Small intestine (tissue), 7 donors: Measurements from ENCODE around the gene SPAG16. TPM values are rescaled to one million over a fixed set of nuclear protein-coding genes. Genes with fewer than 3 reads are reported as not detected.

ENCODE experiments used
- DNase-seq, 2 donors: peaks; one replicate each; pipeline versions ENCODE4 v3.0.0 to v3.0.0-alpha.2; 2013
- FAIRE-seq: peaks from 2 replicates; lab custom pipeline; 2012; peaks lifted over from hg19 to GRCh38; lab: Jason Lieb, UNC
- H3K27ac ChIP-seq, 3 donors: one replicate each; pipeline ENCODE4 v1.5.1; 2013; ENCODE audit warnings: low read length in 2 of 3, mild to moderate bottlenecking in 2 of 3, control low read depth in 1 of 3, inconsistent platforms in 1 of 3, low read depth in 1 of 3, moderate library complexity in 1 of 3
- H3K27me3 ChIP-seq, 3 donors: one replicate each; pipeline ENCODE4 v1.6.1; 2013; ENCODE audit warnings: low read length in 3 of 3, inconsistent platforms in 1 of 3; ENCODE audit not compliant: control insufficient read depth in 3 of 3, insufficient read depth in 3 of 3
- H3K36me3 ChIP-seq, 3 donors: one replicate each; pipeline ENCODE4 v1.6.1; 2013; ENCODE audit warnings: low read length in 3 of 3, inconsistent platforms in 1 of 3, low read depth in 1 of 3, mild to moderate bottlenecking in 1 of 3, moderate library complexity in 1 of 3; ENCODE audit not compliant: control insufficient read depth in 3 of 3, insufficient read depth in 2 of 3
- H3K4me1 ChIP-seq, 3 donors: one replicate each; pipeline ENCODE4 v1.6.1; 2013; ENCODE audit warnings: low read length in 2 of 3, inconsistent platforms in 1 of 3, low read depth in 1 of 3, mild to moderate bottlenecking in 1 of 3, moderate library complexity in 1 of 3; ENCODE audit not compliant: control insufficient read depth in 3 of 3, insufficient read depth in 2 of 3
- H3K4me3 ChIP-seq, 3 donors: one replicate each; pipeline ENCODE4 v1.5.1; 2013; ENCODE audit warnings: low read length in 3 of 3, control low read depth in 1 of 3, inconsistent platforms in 1 of 3, low read depth in 1 of 3, mild to moderate bottlenecking in 1 of 3, moderate library complexity in 1 of 3
- H3K9me3 ChIP-seq, 2 donors: one replicate each; pipeline ENCODE4 v1.6.1; 2013; ENCODE audit warnings: low read depth in 1 of 2, low read length in 1 of 2; ENCODE audit not compliant: control insufficient read depth in 2 of 2, insufficient read depth in 1 of 2
- WGBS, 3 donors: extraction: QIAGEN DNeasy Blood & Tissue Kit; methylation state at CpG; one replicate each; pipeline ENCODE4 v1.1.7; 2013; 5-methylcytosine and 5-hydroxymethylcytosine counted together
- polyA plus RNA-seq, 4 donors: library from polyadenylated mRNA; stranded (reverse) in 3 of 4; unstranded in 1 of 4; fragments of 200-250 nt in 3 of 4; fragments of 120-200 nt in 1 of 4; gene quantifications; one replicate each; pipeline versions ENCODE4 v1.2.1 to v1.2.3, GENCODE V29; 2013
- donor health status: healthy with polysubstance abuse.
- donor health status: control.
- donor health status: control.
- donor health status: Bipolar disorder and iron deficiency.
- donor health status: healthy.

Gene SPAG16
- polyA plus RNA-seq, 4 donors: 15.4 to 52.5 (median 18.9) TPM

DNA sequence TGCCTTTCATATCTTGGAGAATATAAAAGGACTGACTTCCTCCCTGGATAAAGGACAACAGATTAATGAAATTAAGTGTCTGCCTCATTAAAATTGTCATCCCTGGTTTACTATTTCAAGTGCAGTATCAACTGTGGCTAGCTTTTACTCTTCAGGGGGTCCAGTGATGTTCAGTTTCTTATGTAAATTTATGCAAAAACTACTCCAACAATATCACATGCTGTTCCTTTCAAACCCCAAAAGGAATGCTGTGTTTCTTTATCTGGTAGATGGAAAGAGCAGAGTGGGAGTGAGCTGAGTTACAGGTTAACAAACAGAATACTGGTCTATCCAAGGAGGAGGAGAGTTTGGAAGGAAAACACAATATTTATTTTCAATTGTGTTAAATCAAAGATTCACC lies 842.9 kb downstream of the SPAG16 start:
- no peak for FAIRE-seq
- H3K4me3 ChIP-seq: no peak overlapping the region

DNA sequence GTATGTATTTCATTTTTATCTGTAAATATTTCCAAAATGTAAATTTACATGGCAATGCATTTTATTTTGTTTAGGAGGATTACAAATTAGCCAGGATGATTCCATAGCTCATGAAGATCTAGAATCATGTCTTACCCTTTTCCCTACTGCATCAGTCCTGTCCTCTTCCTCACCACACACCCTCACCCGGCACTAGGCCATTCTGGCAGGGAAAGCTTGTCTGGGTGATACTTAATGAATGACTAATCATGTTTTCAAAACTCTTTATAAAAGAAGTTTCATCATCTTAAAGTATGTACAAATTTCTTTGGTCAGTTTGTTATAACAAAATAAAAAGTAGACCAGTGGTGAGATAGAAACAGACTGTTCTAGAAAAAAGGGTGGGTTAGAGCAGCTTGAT lies 843.3 kb downstream of the SPAG16 start:
- FAIRE-seq (no peak), DNase-seq (no peak)
- Histone ChIP-seq H3K36me3 (no peaks in the 10 kb centered on the region), H3K9me3 (no peaks in the 10 kb centered on the region), H3K4me3 (no peak overlapping the region), H3K4me1 (no peaks in the 10 kb centered on the region), H3K27me3 (no peaks in the 10 kb centered on the region), H3K27ac (no peak overlapping the region)
- 53 to 76% (median 69%) methylated on average over 1 of the region's 1 CpG for WGBS, 3 donors

More for the DNA sequence above, 842.9 kb downstream of the SPAG16 start:
- Histone ChIP-seq H3K4me1 (no peaks in the 10 kb centered on the region), H3K27ac (no peak overlapping the region), H3K36me3 (no peaks in the 10 kb centered on the region), H3K27me3 (no peaks in the 10 kb centered on the region), H3K9me3 (no peaks in the 10 kb centered on the region)
- DNase-seq: no peak

DNA sequence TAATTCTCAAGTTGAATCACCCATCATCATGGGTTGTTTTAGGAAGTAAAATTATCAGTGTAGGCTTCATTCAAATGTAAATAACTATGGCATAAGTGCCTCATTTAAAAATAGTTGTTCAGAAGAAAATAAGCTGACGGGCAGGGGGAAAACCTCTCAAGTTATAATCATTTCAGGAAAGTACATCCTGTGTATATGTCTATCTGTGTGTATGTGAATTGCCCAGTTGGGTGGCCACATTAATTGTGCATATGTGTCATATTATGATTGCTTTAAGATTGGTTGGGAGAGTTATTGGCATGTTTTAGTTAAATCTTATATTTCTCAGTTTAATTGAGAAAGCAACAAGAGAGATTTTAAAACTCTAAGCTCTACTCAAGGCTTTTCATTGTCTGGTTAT lies 843.8 kb downstream of the SPAG16 start:
- H3K4me3 ChIP-seq: no peak overlapping the region
- no peaks in the 10 kb centered on the region for H3K27me3 ChIP-seq
- FAIRE-seq: no peak
- no peaks in the 10 kb centered on the region for H3K9me3 ChIP-seq
- H3K36me3 ChIP-seq: no peaks in the 10 kb centered on the region
- H3K4me1 ChIP-seq: no peaks in the 10 kb centered on the region
- no peak overlapping the region for H3K27ac ChIP-seq
- DNase-seq: no peak
- 60 to 94% (median 67%) methylated on average over 1 of the region's 1 CpG for WGBS, 3 donors

DNA sequence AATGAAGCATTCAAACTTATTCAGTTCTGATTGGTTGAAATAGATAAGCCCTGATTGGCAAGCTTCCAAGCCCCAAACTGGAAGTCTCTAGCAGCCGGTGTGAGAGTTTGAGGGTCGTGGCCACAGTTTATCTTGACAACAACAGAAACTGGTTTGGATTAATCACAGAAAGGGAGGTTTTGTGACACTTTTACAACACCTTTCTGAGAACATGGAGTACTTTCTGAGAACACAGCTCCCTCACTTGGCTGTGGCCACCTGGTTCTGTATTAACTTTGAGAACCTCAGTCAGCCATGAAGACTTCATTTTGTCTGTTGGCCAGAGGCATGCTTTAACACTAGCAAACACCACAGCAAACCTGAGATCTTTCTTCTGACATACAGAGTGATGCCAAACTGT lies 845.9 kb downstream of the SPAG16 start:
- Histone ChIP-seq H3K36me3 (no peaks in the 10 kb centered on the region), H3K27me3 (no peaks in the 10 kb centered on the region), H3K4me3 (no peak overlapping the region), H3K9me3 (no peaks in the 10 kb centered on the region), H3K4me1 (no peaks in the 10 kb centered on the region), H3K27ac (no peak overlapping the region)
- DNase-seq (no peak), FAIRE-seq (no peak)
- WGBS, 3 donors: 14 to 25% (median 16%) methylated on average over 2 of the region's 2 CpGs

DNA sequence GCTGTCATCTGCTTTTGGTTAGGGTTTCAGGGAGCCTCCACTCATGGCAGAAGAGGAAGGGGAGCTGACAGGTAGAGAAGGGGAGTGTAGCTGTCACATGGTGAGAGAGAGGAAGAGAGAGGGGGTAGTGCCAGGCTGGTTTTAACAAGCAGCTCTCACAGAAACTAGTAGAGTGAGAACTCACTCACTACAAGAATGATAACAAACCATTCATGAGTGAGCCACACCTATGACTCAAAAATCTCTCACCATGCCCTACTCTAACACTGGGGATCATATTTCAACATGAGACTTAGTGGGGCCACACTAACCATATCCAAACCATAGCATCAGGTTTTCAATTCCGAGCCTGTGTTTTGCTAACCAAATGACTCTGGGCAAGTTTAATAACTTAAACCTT lies 851.7 kb downstream of the SPAG16 start:
- DNase-seq (no peak), FAIRE-seq (no peak)

DNA sequence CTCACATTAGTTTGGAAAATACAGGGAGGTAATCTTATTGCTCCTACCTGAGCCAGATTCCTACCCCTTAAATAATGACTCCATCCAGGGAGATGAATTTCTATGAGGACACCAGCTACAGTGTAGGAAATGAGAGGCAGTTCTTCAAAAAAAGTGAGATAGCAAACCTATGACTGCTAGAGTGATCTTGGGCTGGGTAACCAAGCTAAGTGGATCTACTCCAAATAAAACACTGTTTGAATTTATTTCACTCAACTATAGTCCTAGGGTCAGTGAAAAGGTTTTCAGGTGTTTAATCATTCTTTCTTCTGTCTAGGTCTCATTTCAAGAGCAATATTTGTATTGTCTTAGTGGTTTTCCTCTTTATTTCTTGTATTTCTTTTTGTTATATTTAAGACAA lies 854.5 kb downstream of the SPAG16 start:
- Histone ChIP-seq H3K9me3 (no peaks in the 10 kb centered on the region), H3K4me3 (no peak overlapping the region), H3K27ac (no peak overlapping the region), H3K27me3 (no peaks in the 10 kb centered on the region), H3K4me1 (peaks cover 0 to 2% (median 0%) of the 10 kb centered on the region in 3 donors), H3K36me3 (no peaks in the 10 kb centered on the region)
- FAIRE-seq: no peak
- DNase-seq: no peak

More for the DNA sequence above, 851.7 kb downstream of the SPAG16 start:
- no peak overlapping the region for H3K27ac ChIP-seq
- H3K4me1 ChIP-seq: peaks cover 0 to 2% (median 0%) of the 10 kb centered on the region in 3 donors
- H3K27me3 ChIP-seq: no peaks in the 10 kb centered on the region
- H3K36me3 ChIP-seq: no peaks in the 10 kb centered on the region
- no peak overlapping the region for H3K4me3 ChIP-seq
- H3K9me3 ChIP-seq: no peaks in the 10 kb centered on the region
- WGBS, 3 donors: 79 to 86% (median 85%) methylated on average over 1 of the region's 1 CpG

DNA sequence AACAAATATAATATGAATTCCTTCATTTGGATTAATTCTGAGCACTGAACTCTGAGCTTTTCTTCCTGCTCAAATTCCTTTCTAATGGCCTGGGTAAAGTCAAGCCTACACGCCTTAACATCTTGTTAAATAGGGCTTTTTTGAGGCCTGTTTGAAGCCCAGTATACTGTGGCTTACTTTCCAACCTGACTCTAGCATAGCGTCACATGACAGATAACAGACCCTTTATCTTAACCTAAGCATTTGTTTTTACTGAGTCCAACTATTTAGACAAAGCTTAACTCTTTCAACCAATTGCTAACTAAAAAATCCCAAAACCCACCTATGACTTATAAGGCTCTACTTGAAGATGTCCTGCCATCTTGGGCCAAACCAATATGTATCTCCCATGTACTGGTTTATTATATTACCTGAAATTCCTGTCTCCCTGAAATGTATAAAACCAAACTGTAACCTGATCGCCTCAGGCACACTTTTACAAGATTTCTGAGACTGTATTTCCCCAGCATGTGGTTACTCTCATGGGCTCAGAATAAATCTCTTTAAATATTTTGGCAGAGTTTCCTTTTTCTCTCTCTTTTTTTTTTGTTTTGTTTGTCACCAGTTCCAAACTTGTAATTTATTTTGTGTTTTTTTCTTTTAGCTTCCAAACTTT lies 855.5 kb downstream of the SPAG16 start:
- DNase-seq (no peak), FAIRE-seq (no peak)
- Histone ChIP-seq H3K4me1 (peaks cover 0 to 2% (median 0%) of the 10 kb centered on the region in 3 donors), H3K36me3 (no peaks in the 10 kb centered on the region), H3K27me3 (no peaks in the 10 kb centered on the region), H3K4me3 (no peak overlapping the region), H3K27ac (no peak overlapping the region), H3K9me3 (no peaks in the 10 kb centered on the region)
- WGBS, 3 donors: 47 to 58% (median 52%) methylated on average over 3 of the region's 3 CpGs

DNA sequence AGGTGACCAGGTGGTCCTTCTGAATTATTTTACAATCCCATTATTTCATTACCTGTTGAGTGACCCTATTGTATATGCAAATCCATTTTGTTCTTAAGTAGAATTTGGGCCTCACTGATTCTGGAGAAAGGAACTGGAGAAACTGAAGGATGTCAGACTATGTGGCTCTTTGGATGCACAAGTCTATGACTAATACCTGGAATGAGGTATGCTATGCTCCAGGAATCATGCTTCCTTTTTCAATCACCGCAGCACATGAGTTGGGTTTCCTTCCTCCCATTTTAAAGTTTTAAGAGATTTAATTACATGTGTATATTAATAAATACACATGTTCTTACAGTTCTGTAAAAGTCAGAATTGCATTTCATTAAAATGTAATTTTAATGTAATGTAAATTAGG lies 872.7 kb downstream of the SPAG16 start:
- DNase-seq: no peak
- Histone ChIP-seq H3K9me3 (no peaks in the 10 kb centered on the region), H3K4me1 (no peaks in the 10 kb centered on the region), H3K36me3 (no peaks in the 10 kb centered on the region), H3K4me3 (no peak overlapping the region), H3K27me3 (no peaks in the 10 kb centered on the region), H3K27ac (no peak overlapping the region)
- 82 to 92% (median 88%) methylated on average over 1 of the region's 1 CpG for WGBS, 3 donors
- no peak for FAIRE-seq

DNA sequence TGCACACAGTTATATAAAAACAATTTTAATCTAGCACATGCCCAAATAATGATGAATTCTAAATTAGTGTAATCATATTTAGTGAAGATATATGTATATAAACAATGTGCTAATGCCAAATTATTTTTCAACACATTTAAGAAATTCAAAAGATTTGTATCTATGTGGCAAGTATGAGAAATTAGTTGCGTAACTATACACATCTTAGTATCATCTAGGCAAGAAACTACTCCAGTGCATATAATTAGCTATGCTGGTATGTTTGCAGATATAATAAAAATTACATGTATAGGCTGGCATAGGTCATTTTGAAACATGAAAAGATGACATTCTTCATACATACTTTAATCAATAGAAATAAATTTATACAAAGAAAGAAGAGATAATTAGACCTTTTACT lies 874.6 kb downstream of the SPAG16 start:
- Histone ChIP-seq H3K27me3 (no peaks in the 10 kb centered on the region), H3K4me3 (no peak overlapping the region), H3K9me3 (no peaks in the 10 kb centered on the region), H3K27ac (no peak overlapping the region), H3K4me1 (no peaks in the 10 kb centered on the region), H3K36me3 (no peaks in the 10 kb centered on the region)
- no peak for DNase-seq
- WGBS, 3 donors: 91 to 97% (median 93%) methylated on average over 1 of the region's 1 CpG
- no peak for FAIRE-seq
